Mammary epithelial cell (primary cell): ENCODE measurements around the gene PDCD10.

Experiments
- EZH2 ChIP-seq: IDR thresholded peaks from 2 replicates; pipeline ENCODE4 v1.6.1; 2012; ENCODE audit warnings: low read length, inconsistent platforms, borderline replicate concordance
- TF ChIP-seq, protein P1 (sequence below), 2 donors: IDR thresholded peaks in 1 of 2; conservative IDR thresholded peaks in 1 of 2; 2 replicates each; pipeline ENCODE4 v1.5.1; 2011 to 2012; ENCODE audit warnings: inconsistent platforms in 2 of 2, low read length in 2 of 2, mild to moderate bottlenecking in 2 of 2, control low read depth in 1 of 2, low read depth in 1 of 2; ENCODE audit not compliant: insufficient read depth in 1 of 2; ENCODE audit errors: extremely low read depth in 1 of 2

DNA sequence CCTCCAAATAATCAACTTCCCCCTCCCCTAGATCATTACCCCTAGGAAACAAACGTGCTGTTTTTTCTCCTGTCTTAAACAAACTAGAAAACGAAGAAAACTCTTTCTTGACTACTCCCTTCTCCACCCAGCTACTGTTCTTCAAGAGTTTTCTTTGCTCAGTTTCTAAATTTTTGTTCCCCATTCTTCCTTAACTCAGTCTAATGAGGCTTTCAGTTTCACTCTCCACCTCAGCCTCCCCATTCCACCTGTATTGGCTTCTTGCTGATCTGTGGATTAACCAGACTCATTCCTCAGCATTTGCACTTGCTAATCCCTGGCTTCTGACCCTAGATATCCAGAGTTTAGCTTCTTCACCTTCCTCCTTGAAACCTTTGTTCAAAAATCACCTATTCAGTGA lies 27.6 kb upstream of the PDCD10 start:
- TF ChIP-seq, protein P1, sequence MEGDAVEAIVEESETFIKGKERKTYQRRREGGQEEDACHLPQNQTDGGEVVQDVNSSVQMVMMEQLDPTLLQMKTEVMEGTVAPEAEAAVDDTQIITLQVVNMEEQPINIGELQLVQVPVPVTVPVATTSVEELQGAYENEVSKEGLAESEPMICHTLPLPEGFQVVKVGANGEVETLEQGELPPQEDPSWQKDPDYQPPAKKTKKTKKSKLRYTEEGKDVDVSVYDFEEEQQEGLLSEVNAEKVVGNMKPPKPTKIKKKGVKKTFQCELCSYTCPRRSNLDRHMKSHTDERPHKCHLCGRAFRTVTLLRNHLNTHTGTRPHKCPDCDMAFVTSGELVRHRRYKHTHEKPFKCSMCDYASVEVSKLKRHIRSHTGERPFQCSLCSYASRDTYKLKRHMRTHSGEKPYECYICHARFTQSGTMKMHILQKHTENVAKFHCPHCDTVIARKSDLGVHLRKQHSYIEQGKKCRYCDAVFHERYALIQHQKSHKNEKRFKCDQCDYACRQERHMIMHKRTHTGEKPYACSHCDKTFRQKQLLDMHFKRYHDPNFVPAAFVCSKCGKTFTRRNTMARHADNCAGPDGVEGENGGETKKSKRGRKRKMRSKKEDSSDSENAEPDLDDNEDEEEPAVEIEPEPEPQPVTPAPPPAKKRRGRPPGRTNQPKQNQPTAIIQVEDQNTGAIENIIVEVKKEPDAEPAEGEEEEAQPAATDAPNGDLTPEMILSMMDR (conservative IDR thresholded peaks at IDR 0.05 in 1 of 2, IDR thresholded peaks at IDR 0.05 in 1 of 2; ENCODE audit: extremely low read depth in 1 of 2, insufficient read depth in 1 of 2, low read depth in 1 of 2, low read length in 2 of 2), result no peak
- no peak for TF ChIP-seq EZH2
